ENCODE measurements around the gene NUTF2. TPM values are rescaled to one million over a fixed set of nuclear protein-coding genes. Genes with fewer than 3 reads are reported as not detected.

Gene NUTF2
- total RNA-seq, 1 experiment from 2014 or later = 200 TPM

GRCh38 chr16:67883146-67883871 is 36.6 kb downstream of the NUTF2 start (continued):
- TF ChIP-seq, protein P1, sequence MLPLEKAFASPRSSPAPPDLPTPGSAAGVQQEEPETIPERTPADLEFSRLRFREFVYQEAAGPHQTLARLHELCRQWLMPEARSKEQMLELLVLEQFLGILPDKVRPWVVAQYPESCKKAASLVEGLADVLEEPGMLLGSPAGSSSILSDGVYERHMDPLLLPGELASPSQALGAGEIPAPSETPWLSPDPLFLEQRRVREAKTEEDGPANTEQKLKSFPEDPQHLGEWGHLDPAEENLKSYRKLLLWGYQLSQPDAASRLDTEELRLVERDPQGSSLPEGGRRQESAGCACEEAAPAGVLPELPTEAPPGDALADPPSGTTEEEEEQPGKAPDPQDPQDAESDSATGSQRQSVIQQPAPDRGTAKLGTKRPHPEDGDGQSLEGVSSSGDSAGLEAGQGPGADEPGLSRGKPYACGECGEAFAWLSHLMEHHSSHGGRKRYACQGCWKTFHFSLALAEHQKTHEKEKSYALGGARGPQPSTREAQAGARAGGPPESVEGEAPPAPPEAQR (CRISPR knock-in tag; IDR thresholded peaks at IDR 0.05) = no peak
- TF ChIP-seq ZNF263 (CRISPR knock-in tag; IDR thresholded peaks at IDR 0.05; ENCODE audit: low read depth) = no peak

- no peaks in the 10 kb centered on the region for H3K27me3 Mint-ChIP-seq (ENCODE audit: low read depth)
- peak; percentile 88 for DNase-seq (ENCODE audit: low spot score)
- H3K27ac Mint-ChIP-seq = no peak overlapping the region
- ATAC-seq = peak; percentile 60
- H3K36me3 Mint-ChIP-seq = peaks cover 34% of the 10 kb centered on the region
- TF ChIP-seq RORB (CRISPR knock-in tag; IDR thresholded peaks at IDR 0.05) (no peak), CTCF (IDR thresholded peaks at IDR 0.05) (peak; percentile 90), NFE2L1 (CRISPR knock-in tag; IDR thresholded peaks at IDR 0.05) (no peak), SOX15 (CRISPR knock-in tag; IDR thresholded peaks at IDR 0.05) (no peak), TEAD1 (CRISPR knock-in tag; IDR thresholded peaks at IDR 0.05) (no peak)
- TF ChIP-seq, protein P2, sequence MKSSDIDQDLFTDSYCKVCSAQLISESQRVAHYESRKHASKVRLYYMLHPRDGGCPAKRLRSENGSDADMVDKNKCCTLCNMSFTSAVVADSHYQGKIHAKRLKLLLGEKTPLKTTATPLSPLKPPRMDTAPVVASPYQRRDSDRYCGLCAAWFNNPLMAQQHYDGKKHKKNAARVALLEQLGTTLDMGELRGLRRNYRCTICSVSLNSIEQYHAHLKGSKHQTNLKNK (CRISPR knock-in tag; IDR thresholded peaks at IDR 0.05) = no peak
- H3K4me3 Mint-ChIP-seq = no peak overlapping the region
- peaks cover 23% of the 10 kb centered on the region for H3K4me1 Mint-ChIP-seq
- ChIA-PET POLR2A (interaction anchor here (0.6 to 3.8 kb wide), 13 partner anchors 10 to 211 kb away, joined by 3 to 30 read pairs (median 4); partner anchors contain the start of genes NFATC3, PSKH1 and PSMB10), CTCF (interaction anchor here (0.5 to 5.5 kb wide), 53 partner anchors 9 to 402 kb away, joined by 3 to 144 read pairs (median 6); partner anchors contain the start of genes C16orf86, CTRL, EDC4 and ENKD1)
- no peaks in the 10 kb centered on the region for H3K9me3 Mint-ChIP-seq
Measured at GRCh38 chr16:67883872-67884261, 37.1 kb downstream of the NUTF2 start.

GRCh38 chr16:67884684-67885083 is 38.0 kb downstream of the NUTF2 start, which contains the start of gene NRN1L:
NRN1L (plus strand) TSS chr16:67884885; CDS start chr16:67884904, 19 bp downstream.
- TF ChIP-seq SP1 (CRISPR knock-in tag; conservative IDR thresholded peaks at IDR 0.05) (peak; percentile 41; the same call in 1 of the 2 replicates), CREM (CRISPR knock-in tag; IDR thresholded peaks at IDR 0.05) (no peak), NFYB (CRISPR knock-in tag; conservative IDR thresholded peaks at IDR 0.05; ENCODE audit: low read depth) (peak; percentile 62)
- H3K27me3 Mint-ChIP-seq (ENCODE audit: low read depth) = no peaks in the 10 kb centered on the region
- peak within 1 kb of the TSS; percentile 53 for H3K4me3 Mint-ChIP-seq
- ATAC-seq (peak; percentile 91), DNase-seq (ENCODE audit: low spot score) (peak; percentile 96)
- peak within 1 kb of the TSS; percentile 99 for H3K27ac Mint-ChIP-seq
- peaks cover 26% of the 10 kb centered on the region for H3K36me3 Mint-ChIP-seq
- CTCF ChIA-PET = interaction anchor here (0.9 to 5.5 kb wide), 37 partner anchors 9 to 371 kb away, joined by 3 to 144 read pairs (median 10); partner anchors contain the start of genes C16orf86, CTRL, EDC4 and ENKD1
- POLR2A ChIA-PET = interaction anchor here (0.6 to 3.8 kb wide), 10 partner anchors 9 to 201 kb away, joined by 3 to 30 read pairs (median 4); partner anchors contain the start of genes NFATC3, PSKH1, PSMB10 and SLC12A4
- no peaks in the 10 kb centered on the region for H3K9me3 Mint-ChIP-seq
- peaks cover 23% of the 10 kb centered on the region for H3K4me1 Mint-ChIP-seq

- TF ChIP-seq JAZF1 (CRISPR knock-in tag; IDR thresholded peaks at IDR 0.05) (no peak), ZNF121 (CRISPR knock-in tag; IDR thresholded peaks at IDR 0.05) (no peak), ATF1 (CRISPR knock-in tag; IDR thresholded peaks at IDR 0.05) (no peak), NFATC4 (CRISPR knock-in tag; IDR thresholded peaks at IDR 0.05) (no peak)
- no peak for ATAC-seq
- H3K9me3 Mint-ChIP-seq = no peaks in the 10 kb centered on the region
- no peak overlapping the region for H3K4me3 Mint-ChIP-seq
- ChIA-PET CTCF (interaction anchor here (0.6 to 5.5 kb wide), 8 partner anchors 11 to 365 kb away, joined by 3 to 144 read pairs (median 13); partner anchors contain the start of genes CTRL, EDC4, PSMB10 and RANBP10), POLR2A (interaction anchor here (1.5 to 3.8 kb wide), 3 partner anchors 34 to 50 kb away, joined by 3 to 30 read pairs (median 4); partner anchors contain the start of gene PSMB10)
- peaks cover 19% of the 10 kb centered on the region for H3K36me3 Mint-ChIP-seq
- no peaks in the 10 kb centered on the region for H3K27me3 Mint-ChIP-seq (ENCODE audit: low read depth)
- no peak for DNase-seq (ENCODE audit: low spot score)
- H3K4me1 Mint-ChIP-seq = peaks cover 23% of the 10 kb centered on the region
- no peak overlapping the region for H3K27ac Mint-ChIP-seq
Measured at GRCh38 chr16:67885545-67885944, 38.8 kb downstream of the NUTF2 start.

Data from WTC11 (cell line).